ENCODE data around the gene ZDHHC24.
A peak's percentile ranks its signal among the peaks of the same experiment; 100 is the strongest.

- TF ChIP-seq CTCF (conservative IDR thresholded peaks at IDR 0.05; ENCODE audit: low read length) (peak; percentile 58), EZH2phosphoT487 (IDR thresholded peaks at IDR 0.05; ENCODE audit: borderline replicate concordance) (no peak)
These were observed 2.4 kb downstream of the ZDHHC24 start for GRCh38 chr11:66543263-66544107.

All from Loucy (cell line).